HG02970 (cell line): ENCODE results near the gene RND1.
"Not testable (repeated sequence)": the region's sequence is repeated elsewhere in the genome, so short reads cannot be mapped to it uniquely, and the experiment has no call there.

Source experiments
- ATAC-seq: cut with Tn5 transposase; IDR thresholded peaks from one replicate; pipeline ENCODE4 v1.9.1; 2021; ENCODE audit warnings: mild to moderate bottlenecking, moderate library complexity, moderate number of reproducible peaks; ENCODE audit not compliant: unreplicated experiment, low FRiP score

The RND1 gene

GRCh38 chr12:48869191-48869590 is 3.5 kb upstream of the RND1 start:
- no peak for ATAC-seq

- ATAC-seq, result no peak
Observed at GRCh38 chr12:48868451-48868850, 2.8 kb upstream of the RND1 start.

- no peak for ATAC-seq
Observed at GRCh38 chr12:48866052-48866711, 512 bp upstream of the RND1 start.

DNA sequence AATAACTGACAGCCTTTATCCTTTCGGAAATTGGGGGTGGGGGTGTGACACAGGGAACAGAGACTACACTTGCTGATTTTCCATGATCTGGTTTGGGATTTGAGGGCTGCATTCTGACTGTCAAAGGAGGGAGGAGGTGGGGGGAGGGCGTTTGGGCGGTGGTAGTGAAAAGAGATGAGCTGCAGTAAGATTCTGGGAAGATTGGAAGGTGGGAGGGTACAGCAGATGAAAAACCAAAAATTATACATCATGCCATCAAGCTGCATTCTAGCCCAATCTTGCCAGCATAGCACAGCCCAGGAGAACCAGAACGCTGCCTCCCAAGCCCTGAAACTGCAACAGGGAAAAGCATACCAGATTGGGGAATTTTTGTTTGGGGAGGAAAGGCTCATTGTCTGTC is 2.4 kb downstream of the RND1 start:
- ATAC-seq, result no peak

- ATAC-seq, result no peak
Observed at GRCh38 chr12:48862760-48863159, 2.9 kb downstream of the RND1 start.

- no peak for ATAC-seq
Observed at GRCh38 chr12:48861111-48861510, 4.6 kb downstream of the RND1 start.

GRCh38 chr12:48860236-48860635 is 5.4 kb downstream of the RND1 start:
- ATAC-seq, result not testable (repeated sequence)

DNA sequence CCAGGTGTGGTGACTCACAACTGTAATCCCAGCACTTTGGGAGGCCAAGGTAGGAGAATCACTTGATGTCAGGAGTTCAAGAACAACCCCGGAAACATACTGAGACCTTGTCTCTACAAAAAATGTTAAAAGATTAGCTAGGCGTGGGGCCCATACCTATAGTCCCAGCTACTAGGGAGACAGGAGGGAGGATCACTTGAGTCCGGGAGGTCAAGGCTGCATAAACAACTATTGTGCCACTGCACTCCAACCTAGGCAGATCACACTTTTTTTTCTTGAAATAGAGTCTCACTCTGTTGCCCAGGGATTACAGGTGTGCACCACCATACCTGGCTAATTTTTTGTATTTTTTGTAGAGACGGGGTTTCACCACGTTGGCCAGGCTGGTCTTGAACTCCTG is 6.1 kb downstream of the RND1 start:
- ATAC-seq, result no peak

DNA sequence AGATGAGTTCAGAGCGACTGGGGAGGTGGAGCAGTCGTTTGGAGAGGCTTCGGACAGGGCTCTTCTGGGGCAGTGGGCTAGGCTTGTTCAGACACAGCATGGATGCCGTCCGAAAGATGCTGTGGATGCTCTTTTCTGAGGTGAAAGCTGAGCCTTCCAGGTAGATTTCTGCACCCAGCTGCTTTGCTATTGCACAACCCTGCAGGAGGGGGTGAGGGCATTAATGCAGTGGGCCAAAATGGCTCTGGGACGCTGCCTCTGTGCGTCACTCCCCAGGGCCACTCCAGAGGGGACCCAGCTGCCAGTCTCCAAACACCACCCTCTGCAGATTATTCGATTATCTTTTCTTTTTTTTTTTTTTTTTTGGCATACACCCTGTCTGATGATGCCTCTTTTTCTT is 7.6 kb downstream of the RND1 start:
- ATAC-seq, result no peak

GRCh38 chr12:48857278-48857994 is 8.2 kb downstream of the RND1 start:
- no peak for ATAC-seq

GRCh38 chr12:48856379-48856778 is 9.3 kb downstream of the RND1 start:
- no peak for ATAC-seq

GRCh38 chr12:48854932-48855331 is 10.7 kb downstream of the RND1 start:
- ATAC-seq, result not testable (repeated sequence)

DNA sequence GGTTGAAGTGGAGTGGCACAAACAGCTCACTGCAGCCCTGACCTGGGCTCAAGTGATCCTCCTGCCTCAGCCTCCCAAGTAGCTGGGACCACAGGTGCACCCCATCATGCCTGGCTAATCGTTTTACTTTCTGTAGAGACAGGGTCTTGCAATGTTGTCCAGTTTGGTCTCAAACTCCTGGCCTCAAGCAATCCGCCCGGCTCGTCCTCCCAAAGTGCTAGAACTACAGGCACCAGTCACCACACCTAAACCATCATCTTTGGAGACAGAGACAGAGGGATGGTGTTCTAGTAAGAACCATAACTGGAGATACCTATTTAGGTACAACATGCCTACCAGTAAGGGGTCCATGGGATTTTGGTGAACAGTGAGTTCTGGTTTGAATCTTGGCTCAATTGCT is 11.2 kb downstream of the RND1 start:
- ATAC-seq, result no peak

- peak; percentile 40 for ATAC-seq
Observed at GRCh38 chr12:48852734-48853688, 12.7 kb downstream of the RND1 start.

- peak; percentile 80 for ATAC-seq
Observed at GRCh38 chr12:48851883-48852733, 13.6 kb downstream of the RND1 start, which contains the start of gene DDX23. Gene DDX23, minus strand, starts transcription at chr12:48852163. Its CDS starts 6,381 bp downstream, at chr12:48845782.

DNA sequence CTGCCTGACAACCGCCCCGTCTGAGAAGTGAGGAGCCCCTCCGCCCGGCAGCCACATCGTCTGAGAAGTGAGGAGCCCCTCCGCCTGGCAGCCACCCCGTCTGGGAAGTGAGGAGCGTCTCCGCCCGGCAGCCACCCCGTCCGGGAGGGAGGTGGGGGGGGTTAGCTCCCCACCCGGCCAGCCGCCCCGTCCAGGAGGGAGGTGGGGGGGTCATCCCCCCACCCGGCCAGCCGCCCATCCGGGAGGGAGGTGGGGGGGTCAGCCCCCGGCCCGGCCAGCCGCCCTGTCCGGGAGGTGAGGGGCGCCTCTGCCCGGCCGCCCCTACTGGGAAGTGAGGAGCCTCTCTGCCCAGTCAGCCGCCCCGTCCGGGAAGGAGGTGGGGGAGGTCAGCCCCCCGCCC is 23.6 kb downstream of the RND1 start:
- not testable (repeated sequence) for ATAC-seq

GRCh38 chr12:48838048-48838447 is 27.6 kb downstream of the RND1 start:
- no peak for ATAC-seq

DNA sequence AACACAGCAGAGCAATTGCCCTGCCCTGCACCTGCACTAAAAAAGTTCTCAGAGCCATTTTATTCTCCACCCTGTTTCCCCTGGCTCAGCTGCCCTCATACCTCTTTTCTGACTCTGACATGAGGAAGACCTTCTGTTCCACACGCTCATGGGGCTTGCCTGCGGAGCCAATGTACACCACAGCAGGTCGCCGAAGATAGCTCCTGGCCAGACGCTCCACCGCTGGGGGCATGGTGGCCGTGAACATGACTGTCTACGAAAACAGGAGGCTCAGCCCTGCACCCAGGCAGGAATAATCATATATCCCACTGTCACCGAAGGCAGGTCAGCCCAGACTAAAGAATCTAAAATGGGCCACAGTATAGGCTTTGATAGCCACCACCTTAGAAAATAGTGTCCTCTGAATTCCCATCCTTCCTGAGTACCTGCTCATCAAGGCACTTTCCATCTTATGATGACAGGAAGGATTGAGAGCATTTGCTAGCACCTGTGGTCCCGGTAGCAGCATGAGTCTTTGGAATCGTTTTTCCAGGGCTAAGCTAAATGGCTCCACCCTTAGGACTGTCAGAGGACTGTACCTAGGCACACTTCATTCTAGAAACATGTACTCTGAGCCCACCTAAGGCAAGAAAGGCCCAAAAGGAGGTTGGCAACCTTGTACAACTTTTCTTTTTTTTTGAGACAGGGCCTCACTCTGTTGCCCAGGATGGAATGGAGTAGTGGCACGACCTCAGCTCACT is 33.2 kb downstream of the RND1 start:
- no peak for ATAC-seq

DNA sequence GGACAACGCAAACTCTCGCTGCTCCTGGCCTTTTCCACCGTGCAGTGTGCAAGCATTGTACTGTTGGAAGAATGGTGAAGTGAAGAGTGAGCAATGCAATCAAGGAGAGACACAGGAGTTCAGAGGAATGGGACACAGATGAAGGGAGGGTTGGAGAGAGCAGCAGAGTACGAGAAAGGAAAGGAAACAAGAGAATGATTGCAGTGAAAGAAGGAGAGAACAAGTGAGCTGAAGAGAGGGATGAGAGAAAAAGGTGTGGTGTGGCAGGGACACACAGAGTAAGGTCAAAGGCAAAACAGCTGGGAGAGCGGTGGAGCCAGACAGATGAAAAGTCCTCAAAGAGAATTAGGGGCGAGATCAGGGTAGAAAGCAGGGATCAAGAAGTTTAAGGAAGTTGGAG is 34.4 kb downstream of the RND1 start:
- no peak for ATAC-seq
